K562 (cell line): ENCODE results near the gene CS. TPM values are rescaled to one million over a fixed set of nuclear protein-coding genes. Genes with fewer than 3 reads are reported as not detected.

Experiments used
- DNMT1 ChIP-seq: fragments of 450-650 bp; IDR thresholded peaks from 2 replicates; pipeline ENCODE4 v1.6.1; 2016; ENCODE audit warnings: antibody characterized with exemption, mild to moderate bottlenecking
- EGR1 ChIP-seq: fragments of 450-650 bp; conservative IDR thresholded peaks from 2 replicates; pipeline ENCODE4 v1.6.1; 2017; ENCODE audit warnings: mild to moderate bottlenecking
- ETV1 ChIP-seq: fragments of 450-650 bp; conservative IDR thresholded peaks from 2 replicates; pipeline ENCODE4 v1.6.1; 2016; ENCODE audit warnings: missing genetic modification characterization, control low read depth, low read depth, missing compliant biosample characterization
- FIP1L1 ChIP-seq: fragments of 200-400 bp; formaldehyde crosslinking; IDR thresholded peaks from 2 replicates; pipeline ENCODE4 v1.6.1; 2018; ENCODE audit warnings: mild to moderate bottlenecking, low read depth, low read length; ENCODE audit not compliant: poor library complexity, severe bottlenecking
- GABPA ChIP-seq: fragments of 200-800 bp; sonication (Bioruptor generic); conservative IDR thresholded peaks from 2 replicates; pipeline ENCODE4 v1.6.1; 2016; ENCODE audit warnings: low read depth, missing genetic modification characterization, missing compliant biosample characterization
- HMGN3 ChIP-seq: IDR thresholded peaks from 2 replicates; pipeline ENCODE4 v1.6.1; 2011; ENCODE audit warnings: borderline replicate concordance, low read depth, mild to moderate bottlenecking, mixed read lengths, low read length; ENCODE audit not compliant: insufficient read length; ENCODE audit errors: extremely low read depth
- MAFK ChIP-seq: IDR thresholded peaks from 2 replicates; pipeline ENCODE4 v1.6.1; 2011; ENCODE audit warnings: low read length, improper control_type of control experiment
- NFIX ChIP-seq: fragments of 250-450 bp; sonication (Bioruptor Pico); IDR thresholded peaks from 2 replicates; pipeline ENCODE4 v1.4.0; 2020; ENCODE audit warnings: low read depth, mild to moderate bottlenecking, moderate library complexity
- NR2C1 ChIP-seq, 2 experiments: fragments of 450-650 bp; IDR thresholded peaks; 2 replicates each; pipeline ENCODE4 v1.6.1; 2017; ENCODE audit warnings: mild to moderate bottlenecking in 2 of 2, antibody characterized with exemption in 1 of 2, inconsistent platforms in 1 of 2, missing compliant biosample characterization in 1 of 2, missing genetic modification characterization in 1 of 2
- NR2C2 ChIP-seq, 2 experiments: fragments of 200-800 bp in 1 of 2; sonication (Bioruptor generic) in 1 of 2; sonication (generic) in 1 of 2; formaldehyde crosslinking in 1 of 2; IDR thresholded peaks; 2 replicates each; pipeline versions ENCODE4 v1.6.1 to v1.8.0; 2016 to 2022; ENCODE audit warnings: mild to moderate bottlenecking in 1 of 2, missing compliant biosample characterization in 1 of 2, missing genetic modification characterization in 1 of 2, missing genetic modification reagents in 1 of 2
- POLR2AphosphoS2 ChIP-seq: IDR thresholded peaks from 2 replicates; pipeline ENCODE4 v1.6.1; 2012; ENCODE audit warnings: low read length, improper control_type of control experiment
- RFX1 ChIP-seq: fragments of 450-650 bp; IDR thresholded peaks from 2 replicates; pipeline ENCODE4 v1.6.1; 2016; ENCODE audit warnings: mild to moderate bottlenecking, moderate library complexity
- SIN3A ChIP-seq, 2 experiments: fragments of 150-350 bp in 1 of 2; IDR thresholded peaks; 2 replicates each; pipeline ENCODE4 v1.6.1; 2011 to 2016; ENCODE audit warnings: borderline replicate concordance in 2 of 2, low read depth in 2 of 2, low read length in 2 of 2, mild to moderate bottlenecking in 2 of 2, moderate library complexity in 2 of 2; ENCODE audit not compliant: control insufficient read depth in 1 of 2
- SIX5 ChIP-seq, 2 experiments: IDR thresholded peaks; 2 replicates each; pipeline ENCODE4 v1.6.1; 2011; ENCODE audit warnings: low read length in 2 of 2, borderline replicate concordance in 1 of 2, low read depth in 1 of 2, mild to moderate bottlenecking in 1 of 2, moderate library complexity in 1 of 2; ENCODE audit not compliant: insufficient read depth in 1 of 2
- THRAP3 ChIP-seq: fragments of 450-650 bp; IDR thresholded peaks from 2 replicates; pipeline ENCODE4 v1.6.1; 2016; ENCODE audit warnings: mild to moderate bottlenecking, inconsistent platforms, borderline replicate concordance
- ZBTB7A ChIP-seq: IDR thresholded peaks from 2 replicates; pipeline ENCODE4 v1.6.1; 2011; ENCODE audit warnings: low read depth, mild to moderate bottlenecking, low read length, moderate library complexity, borderline replicate concordance; ENCODE audit not compliant: control insufficient read depth
- ZFP1 ChIP-seq: fragments of 450-650 bp; formaldehyde crosslinking; IDR thresholded peaks from 2 replicates; pipeline ENCODE4 v1.4.0; 2020; ENCODE audit warnings: mild to moderate bottlenecking, mixed read lengths
- ZFX ChIP-seq: sonication (generic); formaldehyde crosslinking; IDR thresholded peaks from 2 replicates; pipeline ENCODE4 v1.8.0; 2022; ENCODE audit warnings: mild to moderate bottlenecking, missing genetic modification reagents, moderate library complexity
- ZNF12 ChIP-seq: sonication (generic); formaldehyde crosslinking; IDR thresholded peaks from 2 replicates; pipeline ENCODE4 v1.4.0; 2020; ENCODE audit warnings: mild to moderate bottlenecking, missing genetic modification reagents
- ZNF282 ChIP-seq: sonication (generic); formaldehyde crosslinking; IDR thresholded peaks from 2 replicates; pipeline ENCODE4 v1.8.1; 2023; ENCODE audit warnings: missing genetic modification reagents
- ZNF445 ChIP-seq: fragments of 250-450 bp; sonication (Bioruptor Pico); IDR thresholded peaks from 2 replicates; pipeline ENCODE4 v1.4.0; 2020; ENCODE audit warnings: low read depth, mild to moderate bottlenecking, moderate library complexity
- ZNF589 ChIP-seq: fragments of 200-800 bp; sonication (Bioruptor generic); IDR thresholded peaks from 2 replicates; pipeline ENCODE4 v1.6.1; 2016; ENCODE audit warnings: low read depth, missing genetic modification characterization, missing compliant biosample characterization
- ZNF592 ChIP-seq: fragments of 450-650 bp; IDR thresholded peaks from 2 replicates; pipeline ENCODE4 v1.6.1; 2017; ENCODE audit warnings: antibody characterized with exemption, mild to moderate bottlenecking
- ZNF830 ChIP-seq: fragments of 250-450 bp; sonication (Bioruptor Pico); IDR thresholded peaks from 2 replicates; pipeline ENCODE4 v1.5.0; 2021; ENCODE audit warnings: mild to moderate bottlenecking
- polyA plus RNA-seq, 8 experiments: library from polyadenylated mRNA; depleted of rRNA in 4 of 8; stranded (reverse) in 5 of 8; unstranded in 3 of 8; fragments of >200 nt; fragmentation: Nextera tagmentation in 2 of 8; fragmentation: Illumina TruSeq in 1 of 8; extraction: Ambion mirVana in 2 of 8; extraction: Trizol in 1 of 8; gene quantifications; 2 replicates each; pipeline versions ENCODE4 v1.2.1 to v1.2.3, GENCODE V29; 2011 to 2014; ENCODE audit warnings: inconsistent platforms in 1 of 8, missing spikeins in 1 of 8
- total RNA-seq, 7 experiments: library from RNA; depleted of rRNA in 6 of 7; stranded (reverse); fragments of >200 nt in 6 of 7; fragmentation: Illumina TruSeq in 2 of 7; extraction: Trizol in 2 of 7; gene quantifications; 2 replicates each; pipeline versions ENCODE4 v1.2.1 to v1.2.3, GENCODE V29; 2011 to 2021; ENCODE audit warnings: low replicate concordance in 1 of 7

Gene CS
- total and polyA plus RNA-seq, 9 of the 15 experiments (the other 6 are each of a cell fraction or from before 2014, with no cell fraction given), result 99.9 to 390 (median 149) TPM

- TF ChIP-seq NR2C2 (CRISPR knock-in tag; IDR thresholded peaks at IDR 0.05), result peak; percentile 71
- no peak; the same call in 1 of the 2 replicates for TF ChIP-seq NR2C2 (tag; IDR thresholded peaks at IDR 0.05)
- peak; percentile 79; the same call in 1 of the 2 replicates for TF ChIP-seq ZBTB7A
- TF ChIP-seq SIX5 (IDR thresholded peaks at IDR 0.05; ENCODE audit: borderline replicate concordance in 1 of 2, insufficient read depth in 1 of 2, low read depth in 1 of 2, low read length in 2 of 2), result peak; percentile 39 to 54; a peak in 3 of 4 replicates
- no peak for TF ChIP-seq EGR1
- TF ChIP-seq DNMT1, result no peak
- peak; percentile 86 for TF ChIP-seq ZFX (CRISPR knock-in tag)
- no peak for TF ChIP-seq THRAP3
- TF ChIP-seq FIP1L1, result peak; percentile 78
- TF ChIP-seq NR2C1 (IDR thresholded peaks at IDR 0.05), result peak; percentile 12; the same call in 1 of the 2 replicates
- peak; percentile 59 for TF ChIP-seq NR2C1 (tag; IDR thresholded peaks at IDR 0.05)
- peak; percentile 41; the same call in 1 of the 2 replicates for TF ChIP-seq ZNF592
- TF ChIP-seq RFX1, result peak; percentile 91
- TF ChIP-seq ZNF589 (CRISPR knock-in tag), result no peak
- TF ChIP-seq NFIX (CRISPR knock-in tag), result no peak
- TF ChIP-seq HMGN3, result peak; percentile 67
- TF ChIP-seq GABPA (tag), result peak; percentile 91
- peak; percentile 14; the same call in 1 of the 2 replicates for TF ChIP-seq MAFK
- TF ChIP-seq ZNF445, result no peak
- TF ChIP-seq ETV1 (tag), result peak; percentile 73
- no peak for TF ChIP-seq ZNF12 (CRISPR knock-in tag)
- no peak for TF ChIP-seq ZNF282 (CRISPR knock-in tag)
- TF ChIP-seq ZNF830 (CRISPR knock-in tag), result no peak
- TF ChIP-seq POLR2AphosphoS2, result no peak
- TF ChIP-seq SIN3A (IDR thresholded peaks at IDR 0.05; ENCODE audit: borderline replicate concordance in 2 of 2, control insufficient read depth in 1 of 2, low read depth in 2 of 2, low read length in 2 of 2), result peak; percentile 29 to 52; a peak in 1 of 4 replicates
- no peak for TF ChIP-seq ZFP1 (CRISPR knock-in tag)
Measured at GRCh38 chr12:56266693-56267442, 33.3 kb downstream of the CS start, which contains the start of gene COQ10A (continued).
